Cardiac atrium fibroblast (primary cell): ENCODE measurements around the gene DKK2. TPM values are rescaled to one million over a fixed set of nuclear protein-coding genes. Genes with fewer than 3 reads are reported as not detected.

ENCODE experiments used
- total RNA-seq: library from RNA; depleted of rRNA; stranded (reverse); fragments of >200 nt; gene quantifications from 2 replicates; pipeline ENCODE4 v1.2.3, GENCODE V29; 2015

The DKK2 gene, protein sequence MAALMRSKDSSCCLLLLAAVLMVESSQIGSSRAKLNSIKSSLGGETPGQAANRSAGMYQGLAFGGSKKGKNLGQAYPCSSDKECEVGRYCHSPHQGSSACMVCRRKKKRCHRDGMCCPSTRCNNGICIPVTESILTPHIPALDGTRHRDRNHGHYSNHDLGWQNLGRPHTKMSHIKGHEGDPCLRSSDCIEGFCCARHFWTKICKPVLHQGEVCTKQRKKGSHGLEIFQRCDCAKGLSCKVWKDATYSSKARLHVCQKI
- total RNA-seq, result not detected in 2 replicates

DNA sequence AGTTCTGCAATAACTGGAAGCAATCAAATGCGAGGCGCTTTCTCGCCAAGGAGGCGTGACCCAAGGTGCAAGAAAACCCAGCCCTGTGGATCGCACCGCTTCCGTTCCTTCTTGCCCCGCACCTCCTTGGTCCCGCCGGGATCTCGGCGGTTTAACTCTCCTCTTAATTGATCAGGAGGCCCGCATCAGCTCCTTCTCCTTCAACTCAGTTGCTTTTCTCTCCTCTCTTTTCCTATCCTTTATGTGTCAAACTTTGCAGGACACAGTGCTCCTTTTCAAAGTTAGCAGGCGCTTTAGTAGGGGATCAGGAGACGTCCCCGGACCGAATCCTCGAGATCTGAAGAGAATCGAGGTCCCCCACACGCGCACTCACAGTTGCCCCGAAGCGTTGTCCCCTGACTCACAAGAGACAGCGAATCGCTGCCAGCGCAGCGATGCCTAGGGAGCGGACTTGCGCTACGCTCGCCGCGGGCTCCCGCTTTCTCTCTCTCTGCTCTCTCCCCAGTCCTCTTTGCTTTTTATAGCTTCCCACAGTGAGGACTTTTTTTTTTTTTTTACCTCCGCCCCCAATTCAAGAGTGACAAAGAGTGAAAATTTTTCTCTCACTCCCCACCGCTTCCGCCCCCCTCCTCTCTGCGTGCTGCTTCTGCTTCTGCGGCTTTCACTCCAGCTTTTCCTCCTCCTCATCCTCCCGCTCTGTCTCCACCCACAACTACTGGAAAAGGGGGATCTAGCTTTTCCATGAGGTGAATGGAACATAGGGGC is at the start of gene DKK2:
DKK2 (minus strand) TSS at position 495 of the 765 bp plus-strand sequence. CDS start 722 bp downstream, outside the sequence.

